Stimulated activated CD4-positive, alpha-beta T cell treated with anti-CD3 and anti-CD28 coated beads, Interleukin-1b, Interleukin-23, amount 100 ng/mL, for 1 hour (primary cell): ENCODE results near the gene ETV6.

Source experiments
- DNase-seq, 2 donors: peaks; one replicate each; pipeline ENCODE4 v3.0.0-alpha.2; 2020; ENCODE audit warnings: low read depth in 2 of 2

Gene ETV6

DNA sequence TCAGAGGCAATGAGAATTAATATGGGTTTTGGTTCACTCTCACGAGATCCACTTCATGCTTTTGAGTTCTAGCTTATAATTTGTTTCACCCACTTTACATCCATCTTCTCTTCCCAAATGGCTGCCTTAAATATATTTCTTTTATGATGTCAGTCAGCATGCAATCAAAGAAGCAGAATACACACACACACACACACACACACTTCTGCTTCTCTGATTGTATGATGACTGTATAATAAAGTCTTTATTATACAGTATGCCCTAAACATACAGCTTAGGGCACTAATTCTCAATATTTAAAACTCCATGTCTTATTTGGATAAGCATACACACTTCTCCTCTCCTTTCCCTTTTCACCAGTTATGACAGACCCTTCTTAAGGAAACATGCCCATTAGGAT lies 6.7 kb upstream of the ETV6 start:
- no peak for DNase-seq

DNA sequence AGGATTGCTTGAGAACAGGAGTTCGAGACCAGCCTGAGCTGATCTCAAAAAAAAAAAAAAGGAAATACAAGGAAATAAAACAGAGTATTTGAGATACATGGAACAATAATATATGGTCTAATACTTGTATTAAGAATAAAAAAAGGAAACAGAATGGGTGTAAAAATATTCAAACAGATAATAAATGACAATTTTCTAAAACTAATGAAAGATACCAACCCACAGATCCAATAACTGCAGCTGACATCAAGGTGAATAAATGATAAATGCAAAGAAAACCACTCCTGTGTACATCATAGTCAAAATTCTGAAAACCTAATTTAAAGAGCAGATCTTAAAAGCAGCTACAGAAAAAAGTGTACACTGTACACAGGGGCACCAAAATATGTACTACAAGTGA lies 4.1 kb upstream of the ETV6 start:
- DNase-seq, result no peak

DNA sequence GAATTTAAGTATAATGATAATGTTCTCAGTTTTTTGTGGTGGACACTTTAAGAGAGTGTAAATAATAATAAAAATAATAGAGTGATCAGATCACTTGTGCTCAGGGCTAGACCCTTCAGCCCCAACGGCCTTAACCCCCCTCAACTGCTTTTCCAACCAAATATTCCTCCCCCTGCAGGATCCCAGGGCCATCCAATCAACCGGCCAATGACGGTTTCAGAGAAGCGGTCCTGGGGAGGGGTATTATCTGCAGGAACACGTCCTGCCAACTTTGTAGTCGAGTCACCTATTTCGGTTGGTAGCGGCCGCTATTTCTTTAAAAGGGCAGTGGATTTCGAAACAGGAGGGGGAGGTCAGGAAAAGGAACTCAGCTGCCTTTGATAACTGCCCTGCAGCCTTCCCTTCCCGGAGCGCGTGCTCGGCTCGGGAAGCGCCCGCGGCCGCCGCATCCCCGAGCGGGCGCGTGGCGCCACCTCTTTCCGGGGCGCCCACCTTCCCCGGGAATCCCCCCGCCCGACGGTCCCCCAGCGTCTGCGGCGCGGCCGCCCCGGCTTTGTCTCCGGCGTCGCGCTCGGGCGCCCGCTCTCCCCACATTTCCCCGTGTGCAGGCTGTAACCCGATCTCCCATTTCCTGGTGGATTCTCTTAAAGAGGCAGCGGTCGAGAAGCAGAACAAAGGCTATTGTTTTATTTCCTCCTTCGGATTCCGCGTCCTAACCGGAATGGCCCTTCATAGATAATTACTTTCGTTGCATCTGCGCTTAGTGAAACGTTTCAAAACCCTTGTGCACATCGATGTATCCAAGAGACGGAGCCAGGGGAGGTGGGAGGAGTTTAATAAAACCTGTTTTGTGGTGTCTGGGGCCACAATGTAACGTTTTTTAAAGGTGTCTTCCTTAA lies 711 bp upstream of the ETV6 start:
- peak; percentile 16 to 40 for DNase-seq

DNA sequence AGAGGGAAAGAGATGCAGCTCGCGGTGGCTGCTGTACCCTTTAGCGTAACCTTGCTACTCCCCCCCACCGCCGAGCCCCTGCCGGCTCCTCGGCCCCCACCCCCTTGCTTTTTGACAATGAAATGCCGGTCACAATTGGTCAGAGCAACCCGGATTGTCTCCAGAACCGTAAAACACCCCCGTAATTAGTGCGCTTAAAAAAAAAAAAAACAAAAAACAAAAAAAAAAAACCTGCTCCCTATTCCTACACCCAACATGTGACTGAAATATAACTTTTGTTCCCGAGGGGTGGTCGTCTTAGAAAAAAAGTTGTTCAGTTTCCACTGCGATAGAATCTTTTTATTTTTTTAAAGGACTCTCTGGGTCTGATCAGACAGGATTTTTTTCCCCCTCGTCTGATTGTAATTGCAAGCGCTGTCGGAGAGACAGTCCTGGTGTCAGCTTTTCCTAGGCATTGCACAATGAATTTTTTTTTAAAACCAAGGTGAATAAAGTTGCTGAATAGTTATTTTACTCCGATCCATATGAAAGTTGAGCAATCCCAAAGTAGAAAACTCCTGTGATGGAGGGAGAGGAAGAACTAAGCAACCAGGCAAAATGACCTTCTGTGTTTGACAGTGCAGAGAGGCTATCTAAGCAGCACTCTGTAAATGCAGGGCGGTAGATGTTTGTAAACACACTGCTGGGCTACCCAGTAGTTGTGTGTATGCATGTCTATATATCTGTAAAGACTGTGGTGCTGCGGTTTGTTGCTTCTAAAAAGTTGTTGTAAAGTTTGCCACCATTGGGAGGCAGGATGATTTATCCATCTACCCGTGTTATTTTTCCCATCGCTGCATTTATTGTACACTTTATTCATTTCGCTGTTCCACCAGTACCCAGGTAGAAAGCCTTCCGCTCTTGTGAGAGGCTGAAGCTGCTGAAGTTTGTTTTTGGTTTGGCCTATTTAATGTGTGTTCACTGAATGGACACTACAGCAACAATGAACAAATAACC lies 1.1 kb downstream of the ETV6 start:
- peak in 1 of 2 donors; percentile 18 for DNase-seq

DNA sequence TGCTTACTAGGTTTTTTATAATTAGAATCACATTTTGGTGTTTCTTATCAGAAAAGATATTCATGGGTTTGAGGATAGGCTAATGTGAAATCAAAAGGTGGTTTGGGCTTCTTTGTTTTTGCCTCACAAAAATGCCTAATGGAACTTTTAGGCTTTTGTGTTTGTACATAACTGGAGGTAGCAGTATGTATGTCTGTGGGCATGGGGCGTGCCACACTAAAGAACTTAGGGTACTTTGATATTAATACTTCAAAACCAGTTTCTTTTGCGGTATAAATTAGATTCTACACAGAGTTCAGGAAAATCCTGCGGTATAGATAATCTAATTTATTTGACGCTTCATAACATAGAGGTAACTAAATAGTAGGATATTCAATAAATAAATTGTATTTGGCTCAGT lies 1.9 kb downstream of the ETV6 start:
- no peak for DNase-seq

DNA sequence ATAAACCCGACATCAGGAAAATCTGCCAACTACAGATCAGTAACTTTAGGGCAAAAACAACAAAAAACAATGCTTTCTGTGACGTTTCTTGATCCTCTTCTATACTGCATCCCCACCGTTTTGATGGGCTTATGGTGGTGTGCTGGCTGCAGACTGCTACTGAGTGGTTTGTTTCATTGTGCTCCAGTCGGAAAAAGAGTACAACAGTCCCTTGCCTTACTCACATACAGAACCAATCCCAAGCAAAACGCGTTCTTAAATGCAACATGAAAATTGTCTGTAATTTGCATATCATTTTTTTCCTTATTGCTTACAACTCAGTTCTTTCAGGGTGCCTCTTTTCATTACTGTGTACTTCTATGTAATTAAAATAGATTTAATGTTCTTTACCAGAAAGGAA lies 2.3 kb downstream of the ETV6 start:
- no peak for DNase-seq

- no peak for DNase-seq
These were observed 3.0 kb downstream of the ETV6 start for GRCh38 chr12:11652351-11653040.

GRCh38 chr12:11653215-11653753 lies 3.8 kb downstream of the ETV6 start:
- DNase-seq, result no peak

DNA sequence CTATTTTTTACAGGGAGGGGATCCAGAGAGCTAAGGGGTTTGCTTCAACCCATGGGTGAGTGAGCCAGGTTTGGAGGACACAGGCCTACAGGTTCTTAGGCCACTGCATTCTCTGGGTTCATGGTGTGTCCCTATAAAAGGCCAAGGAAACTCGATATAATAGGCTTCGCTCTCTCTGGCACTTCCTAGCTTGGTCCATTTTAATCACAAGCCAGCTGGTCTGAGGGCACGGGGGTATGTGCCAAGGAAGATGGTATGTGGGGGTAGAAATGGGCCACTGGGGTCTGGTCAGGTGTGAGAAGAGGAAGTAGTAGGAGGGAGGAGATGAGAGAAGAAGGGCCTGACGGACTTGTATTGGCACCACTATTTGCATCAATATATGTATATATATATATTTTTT lies 4.9 kb downstream of the ETV6 start:
- no peak for DNase-seq

- no peak for DNase-seq
These were observed 5.3 kb downstream of the ETV6 start for GRCh38 chr12:11654802-11655201.

GRCh38 chr12:11655842-11656241 lies 6.4 kb downstream of the ETV6 start:
- no peak for DNase-seq

GRCh38 chr12:11656550-11656949 lies 7.1 kb downstream of the ETV6 start:
- DNase-seq, result no peak

DNA sequence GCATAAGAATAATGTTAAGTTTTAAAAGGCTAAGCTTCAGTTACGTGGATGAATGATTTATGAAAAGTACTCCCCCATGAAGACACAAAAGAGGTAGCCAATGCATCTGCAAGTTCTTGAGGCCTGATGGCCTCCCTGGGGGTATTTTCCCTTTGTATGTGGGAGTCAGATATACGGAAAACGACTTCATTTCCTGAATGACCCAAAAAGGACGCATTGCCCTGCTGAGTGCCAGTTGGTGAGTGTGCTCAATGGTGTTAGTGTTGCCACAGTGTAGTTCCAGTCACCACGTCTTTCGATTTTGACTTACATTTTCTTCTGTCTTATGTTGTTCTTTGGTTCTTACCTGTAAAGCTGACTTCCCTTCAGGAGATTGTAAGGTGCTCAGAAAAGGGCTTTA lies 8.0 kb downstream of the ETV6 start:
- no peak for DNase-seq

- no peak for DNase-seq
These were observed 9.3 kb downstream of the ETV6 start for GRCh38 chr12:11658791-11659190.

GRCh38 chr12:11660624-11661023 lies 11.2 kb downstream of the ETV6 start:
- no peak for DNase-seq

DNA sequence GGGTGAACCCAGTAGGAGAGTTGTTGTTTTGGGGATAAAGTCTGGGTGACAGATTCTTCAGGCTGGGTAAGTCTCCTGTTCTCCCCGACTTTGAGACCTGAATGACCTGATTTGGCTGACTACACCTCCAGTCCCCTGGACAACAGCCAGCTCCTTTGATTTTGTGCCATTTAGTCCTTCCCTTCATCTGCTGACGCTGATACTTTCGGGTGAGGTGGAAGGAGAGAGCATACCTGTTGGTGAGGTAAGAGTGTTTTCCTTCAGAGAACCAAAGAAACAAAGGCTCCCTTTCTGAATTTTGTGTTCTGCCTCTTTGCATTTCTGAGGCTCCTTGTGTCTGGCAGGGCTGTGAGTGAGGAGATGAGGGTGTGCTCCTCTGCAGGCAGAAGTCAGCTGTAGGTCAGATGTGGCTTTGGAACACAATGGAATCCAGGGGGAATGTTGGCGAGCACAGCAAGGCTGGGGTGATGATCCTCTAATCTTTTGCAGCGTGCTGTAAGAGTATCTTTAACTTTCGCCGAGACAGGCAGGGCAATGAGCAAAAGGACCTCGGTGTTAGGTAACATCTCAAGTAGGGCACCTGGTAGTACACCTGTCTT lies 12.1 kb downstream of the ETV6 start:
- no peak for DNase-seq

DNA sequence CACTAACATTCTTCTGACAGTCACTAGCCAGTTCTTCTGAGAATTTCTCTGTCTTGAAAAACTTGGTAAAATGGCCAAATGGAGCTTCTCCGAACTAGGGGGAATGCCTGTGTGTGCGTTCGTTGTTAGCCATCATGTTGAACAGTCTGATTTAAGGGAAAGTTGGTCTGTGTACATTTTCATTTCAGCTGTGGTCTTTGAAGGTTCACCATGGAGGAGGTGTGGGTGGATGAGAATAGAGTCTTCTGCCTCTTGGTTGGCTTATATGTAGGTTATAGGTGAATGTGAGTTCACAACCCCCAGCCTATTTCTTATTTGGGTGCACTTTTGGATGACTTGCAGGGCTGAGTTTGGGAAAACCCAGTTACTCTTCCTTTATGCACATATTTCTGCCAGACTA lies 12.9 kb downstream of the ETV6 start:
- DNase-seq, result no peak

DNA sequence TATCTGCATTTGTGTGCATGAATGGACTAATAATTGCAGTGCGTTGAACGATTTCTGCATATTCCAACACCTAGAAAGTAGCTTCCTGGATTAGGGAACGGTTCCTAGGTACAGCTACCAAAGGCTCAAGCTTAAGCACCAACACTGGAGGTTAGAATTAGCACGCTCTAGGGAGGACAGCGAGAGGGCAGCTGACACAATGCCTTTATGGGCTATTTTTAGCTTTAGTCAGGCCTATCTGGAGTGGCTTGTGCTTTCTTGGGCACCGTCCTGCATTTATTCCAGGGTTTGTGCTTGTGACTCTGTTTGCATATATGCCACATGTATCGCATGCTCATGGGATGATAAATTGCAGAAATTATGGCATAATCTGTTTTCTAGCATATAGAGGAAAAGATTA lies 13.7 kb downstream of the ETV6 start:
- DNase-seq, result no peak

- no peak for DNase-seq
These were observed 14.6 kb downstream of the ETV6 start for GRCh38 chr12:11664101-11664500.

GRCh38 chr12:11666131-11667050 lies 16.9 kb downstream of the ETV6 start:
- no peak for DNase-seq
